ENCODE measurements around the gene CRISP1.
"Not testable (repeated sequence)": the region's sequence is repeated elsewhere in the genome, so short reads cannot be mapped to it uniquely, and the experiment has no call there.

CRISP1 gene

DNA sequence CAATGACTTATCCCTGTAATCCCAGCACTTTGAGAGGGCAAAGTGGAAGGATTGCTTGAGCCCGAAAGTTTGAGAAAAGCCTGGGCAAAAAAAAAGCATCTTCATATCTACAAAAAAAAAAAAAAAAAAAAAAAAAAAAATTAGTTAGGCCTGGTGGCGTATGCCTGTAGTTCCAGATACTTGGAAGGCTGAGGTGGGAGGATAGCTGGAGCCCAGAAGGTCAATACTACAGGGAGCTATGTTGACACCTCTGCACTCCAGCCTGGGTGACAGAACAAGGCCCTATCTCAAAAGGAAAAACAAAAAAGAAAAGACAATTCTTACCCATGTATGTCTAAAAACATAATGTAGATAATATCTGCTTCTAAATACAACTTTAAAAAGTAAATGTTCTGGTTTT is 27.2 kb downstream of the CRISP1 start:
- DNase-seq (ENCODE audit: insufficient read length): no peak
- FAIRE-seq: no peak
- no peak for TF ChIP-seq POLR2AphosphoS5 (IDR thresholded peaks at IDR 0.05; ENCODE audit: low read depth, low read length)
- TF ChIP-seq POLR2A (IDR thresholded peaks at IDR 0.05; ENCODE audit: low read depth, low read length): no peak
- no peak for TF ChIP-seq TAF1 (IDR thresholded peaks at IDR 0.05; ENCODE audit: borderline replicate concordance, low read depth, low read length)

DNA sequence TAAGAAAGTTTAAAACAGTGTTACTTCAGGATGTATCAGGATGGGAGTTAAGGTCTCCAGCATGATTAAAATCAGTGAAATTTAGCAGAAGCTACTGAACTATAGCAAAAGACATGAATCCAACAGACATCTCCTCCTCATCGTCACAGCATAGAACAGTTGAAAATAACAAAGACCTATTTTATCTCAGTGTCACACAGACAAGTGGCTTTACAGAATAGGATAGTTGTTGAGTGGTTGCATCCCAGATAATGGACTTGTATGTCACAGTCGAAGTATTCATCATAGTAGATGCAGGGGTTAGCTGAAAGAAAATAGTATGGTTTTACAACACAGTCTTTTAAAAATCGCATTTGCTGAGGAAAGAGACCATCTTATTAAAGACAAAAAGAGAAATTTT is 31.2 kb downstream of the CRISP1 start:
- FAIRE-seq (no peak), DNase-seq (ENCODE audit: insufficient read length) (no peak)
- no peak for TF ChIP-seq TAF1 (IDR thresholded peaks at IDR 0.05; ENCODE audit: borderline replicate concordance, low read depth, low read length)
- TF ChIP-seq POLR2AphosphoS5 (IDR thresholded peaks at IDR 0.05; ENCODE audit: low read depth, low read length): no peak
- no peak for TF ChIP-seq POLR2A (IDR thresholded peaks at IDR 0.05; ENCODE audit: low read depth, low read length)

DNA sequence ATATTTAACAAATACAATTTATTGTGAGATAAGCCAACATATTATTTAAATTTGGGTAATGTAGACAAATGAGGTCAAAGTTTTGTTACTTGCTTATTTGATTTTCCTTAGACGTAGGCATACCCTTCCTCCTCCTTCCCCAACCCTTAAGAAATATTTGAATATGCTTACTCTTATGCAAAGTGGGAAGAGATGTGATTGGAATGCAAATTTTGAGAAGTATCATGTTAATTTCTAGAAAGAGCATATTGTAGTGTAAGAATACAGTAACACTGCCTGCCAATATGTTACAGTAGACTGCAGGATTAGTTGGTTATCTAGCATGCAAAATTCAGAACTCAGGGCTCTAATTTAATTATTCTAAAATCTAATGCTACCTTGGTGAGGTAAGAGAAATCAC is 32.9 kb downstream of the CRISP1 start:
- TF ChIP-seq POLR2AphosphoS5 (IDR thresholded peaks at IDR 0.05; ENCODE audit: low read depth, low read length) (no peak), POLR2A (IDR thresholded peaks at IDR 0.05; ENCODE audit: low read depth, low read length) (no peak), TAF1 (IDR thresholded peaks at IDR 0.05; ENCODE audit: borderline replicate concordance, low read depth, low read length) (no peak)
- DNase-seq (ENCODE audit: insufficient read length) (no peak), FAIRE-seq (no peak)

- no peak for FAIRE-seq
- TF ChIP-seq TAF1 (IDR thresholded peaks at IDR 0.05; ENCODE audit: borderline replicate concordance, low read depth, low read length): no peak
- TF ChIP-seq POLR2A (IDR thresholded peaks at IDR 0.05; ENCODE audit: low read depth, low read length): no peak
- TF ChIP-seq POLR2AphosphoS5 (IDR thresholded peaks at IDR 0.05; ENCODE audit: low read depth, low read length): no peak
- DNase-seq (ENCODE audit: insufficient read length): no peak
Observed at GRCh38 chr6:49826743-49827406, 39.5 kb downstream of the CRISP1 start.

DNA sequence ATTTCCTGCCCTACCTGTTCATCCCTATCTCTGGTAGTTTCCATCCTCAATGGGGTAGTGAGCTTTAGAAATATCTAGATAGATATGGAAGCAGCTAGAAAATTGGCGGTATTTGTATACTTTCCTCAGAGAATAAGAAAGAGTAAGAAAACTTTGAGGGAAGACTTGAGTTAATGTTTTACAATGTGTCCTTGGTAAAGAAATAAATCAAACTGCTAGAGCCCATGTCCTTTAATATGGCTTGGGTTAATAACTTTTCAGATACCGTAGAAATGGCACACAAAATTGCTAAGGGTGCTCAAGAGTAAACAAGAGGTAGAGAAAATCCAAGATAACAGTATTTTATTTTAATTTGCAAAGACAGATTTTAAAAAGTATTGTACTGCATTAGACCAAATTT is 51.2 kb downstream of the CRISP1 start:
- DNase-seq (ENCODE audit: insufficient read length) (no peak), FAIRE-seq (no peak)
- TF ChIP-seq POLR2A (IDR thresholded peaks at IDR 0.05; ENCODE audit: low read depth, low read length): no peak
- TF ChIP-seq POLR2AphosphoS5 (IDR thresholded peaks at IDR 0.05; ENCODE audit: low read depth, low read length): no peak
- no peak for TF ChIP-seq TAF1 (IDR thresholded peaks at IDR 0.05; ENCODE audit: borderline replicate concordance, low read depth, low read length)

- TF ChIP-seq POLR2AphosphoS5 (IDR thresholded peaks at IDR 0.05; ENCODE audit: low read depth, low read length) (no peak), POLR2A (IDR thresholded peaks at IDR 0.05; ENCODE audit: low read depth, low read length) (no peak), TAF1 (IDR thresholded peaks at IDR 0.05; ENCODE audit: borderline replicate concordance, low read depth, low read length) (no peak)
- FAIRE-seq (no peak), DNase-seq (ENCODE audit: insufficient read length) (no peak)
Observed at GRCh38 chr6:49813248-49813647, 53.1 kb downstream of the CRISP1 start.

- TF ChIP-seq POLR2A (IDR thresholded peaks at IDR 0.05; ENCODE audit: low read depth, low read length) (no peak), TAF1 (IDR thresholded peaks at IDR 0.05; ENCODE audit: borderline replicate concordance, low read depth, low read length) (no peak), POLR2AphosphoS5 (IDR thresholded peaks at IDR 0.05; ENCODE audit: low read depth, low read length) (no peak)
- FAIRE-seq (no peak), DNase-seq (ENCODE audit: insufficient read length) (no peak)
Observed at GRCh38 chr6:49806145-49806544, 60.2 kb downstream of the CRISP1 start.

DNA sequence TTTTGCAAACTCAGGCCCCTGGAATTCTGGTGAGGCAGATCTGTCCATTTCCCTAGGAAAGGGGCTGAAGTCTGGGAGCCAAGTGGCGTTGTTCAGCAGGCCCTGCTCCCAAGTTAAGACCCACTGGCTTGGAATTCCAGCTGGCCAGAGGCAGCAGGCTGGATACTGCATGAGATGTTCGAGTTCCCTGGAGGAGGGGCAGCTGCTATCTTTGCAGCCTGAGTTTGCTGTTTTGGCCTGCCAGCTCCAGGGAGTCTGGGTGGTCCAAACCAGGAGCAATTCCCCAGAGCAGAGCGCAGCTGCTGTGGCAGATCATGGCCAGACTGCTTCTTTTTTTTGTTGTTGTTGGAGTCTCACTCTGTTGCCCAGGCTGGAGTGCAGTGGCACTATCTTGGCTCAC is 61.1 kb downstream of the CRISP1 start:
- DNase-seq (ENCODE audit: insufficient read length) (no peak), FAIRE-seq (no peak)
- no peak for TF ChIP-seq POLR2AphosphoS5 (IDR thresholded peaks at IDR 0.05; ENCODE audit: low read depth, low read length)
- TF ChIP-seq POLR2A (IDR thresholded peaks at IDR 0.05; ENCODE audit: low read depth, low read length): no peak
- TF ChIP-seq TAF1 (IDR thresholded peaks at IDR 0.05; ENCODE audit: borderline replicate concordance, low read depth, low read length): no peak

- TF ChIP-seq POLR2AphosphoS5 (IDR thresholded peaks at IDR 0.05; ENCODE audit: low read depth, low read length) (no peak), POLR2A (IDR thresholded peaks at IDR 0.05; ENCODE audit: low read depth, low read length) (no peak), TAF1 (IDR thresholded peaks at IDR 0.05; ENCODE audit: borderline replicate concordance, low read depth, low read length) (no peak)
- no peak for DNase-seq (ENCODE audit: insufficient read length)
Observed at GRCh38 chr6:49801525-49801924, 64.8 kb downstream of the CRISP1 start.

GRCh38 chr6:49799090-49799489 is 67.2 kb downstream of the CRISP1 start:
- DNase-seq (ENCODE audit: insufficient read length) (no peak), FAIRE-seq (no peak)
- TF ChIP-seq POLR2AphosphoS5 (IDR thresholded peaks at IDR 0.05; ENCODE audit: low read depth, low read length): no peak
- TF ChIP-seq POLR2A (IDR thresholded peaks at IDR 0.05; ENCODE audit: low read depth, low read length): no peak
- no peak for TF ChIP-seq TAF1 (IDR thresholded peaks at IDR 0.05; ENCODE audit: borderline replicate concordance, low read depth, low read length)

More at GRCh38 chr6:49801525-49801924, 64.8 kb downstream of the CRISP1 start:
- FAIRE-seq: no peak

GRCh38 chr6:49796842-49797455 is 69.4 kb downstream of the CRISP1 start:
- not testable (repeated sequence) for FAIRE-seq; DNase-seq (ENCODE audit: insufficient read length)

- no peak for FAIRE-seq
Observed at GRCh38 chr6:49790341-49790740, 76.0 kb downstream of the CRISP1 start.

More at GRCh38 chr6:49790341-49790740, 76.0 kb downstream of the CRISP1 start:
- no peak for DNase-seq (ENCODE audit: insufficient read length)
- TF ChIP-seq POLR2AphosphoS5 (IDR thresholded peaks at IDR 0.05; ENCODE audit: low read depth, low read length): no peak
- no peak for TF ChIP-seq POLR2A (IDR thresholded peaks at IDR 0.05; ENCODE audit: low read depth, low read length)
- no peak for TF ChIP-seq TAF1 (IDR thresholded peaks at IDR 0.05; ENCODE audit: borderline replicate concordance, low read depth, low read length)

Data from GM12892 (cell line).